ENCODE measurements around the gene KCNJ13.

Gene KCNJ13

GRCh38 chr2:232789082-232789481 is 12.7 kb upstream of the KCNJ13 start:
- in situ Hi-C loops (cut with HindIII; ENCODE audit: low sequenced_read_pairs), result no loop called here
- no peak for DNase-seq (ENCODE audit: low read depth, low spot score)
- no peak for TF ChIP-seq CTCF (IDR thresholded peaks at IDR 0.05; ENCODE audit: low read depth, low read length)
- no peak overlapping the region for H3K4me3 ChIP-seq (ENCODE audit: low read depth, low read length)

DNA sequence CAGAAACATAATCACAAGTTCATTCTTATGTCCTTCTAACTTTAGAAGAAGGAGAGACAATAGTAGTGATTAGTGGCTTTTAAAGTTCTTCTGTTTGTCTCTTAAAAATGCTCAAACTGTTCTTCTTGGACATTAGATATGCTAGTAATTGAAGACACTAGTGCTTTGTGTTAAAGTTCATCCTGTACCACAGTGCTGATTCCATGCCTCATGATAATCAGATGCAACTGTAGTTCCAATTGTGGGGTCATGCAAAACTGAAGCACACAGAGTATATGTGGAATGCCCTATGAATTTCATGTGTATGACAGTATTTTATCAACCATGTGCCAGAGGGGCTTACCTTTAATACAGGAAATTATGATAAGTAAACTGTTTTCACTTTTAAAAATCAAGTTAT is 11.4 kb upstream of the KCNJ13 start:
- H3K4me3 ChIP-seq (ENCODE audit: low read depth, low read length), result no peak overlapping the region
- TF ChIP-seq CTCF (IDR thresholded peaks at IDR 0.05; ENCODE audit: low read depth, low read length), result no peak
- in situ Hi-C loops (cut with HindIII; ENCODE audit: low sequenced_read_pairs), result no loop called here
- no peak for DNase-seq (ENCODE audit: low read depth, low spot score)

DNA sequence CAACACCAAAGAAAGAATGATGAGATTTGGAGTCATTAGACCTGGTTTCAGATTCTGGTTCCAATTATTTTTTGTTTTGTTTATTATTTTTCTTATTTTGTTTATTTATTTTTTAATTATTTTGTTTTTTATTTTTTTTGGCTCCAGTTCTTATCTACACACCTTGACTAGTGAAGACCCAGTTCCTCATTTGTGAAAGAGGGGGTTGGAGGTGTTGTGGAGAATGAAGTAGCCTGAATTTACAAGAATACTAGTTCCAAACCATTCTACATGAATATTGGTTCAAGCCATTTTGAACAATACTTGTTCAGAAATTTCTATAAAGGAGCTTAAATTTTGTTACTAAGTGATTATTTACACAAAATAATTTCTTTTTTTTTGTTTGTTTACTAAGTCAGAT is 6.9 kb upstream of the KCNJ13 start:
- in situ Hi-C loops (cut with HindIII; ENCODE audit: low sequenced_read_pairs), result no loop called here
- no peak for TF ChIP-seq CTCF (IDR thresholded peaks at IDR 0.05; ENCODE audit: low read depth, low read length)

GRCh38 chr2:232781765-232782164 is 5.4 kb upstream of the KCNJ13 start:
- no peak for TF ChIP-seq CTCF (IDR thresholded peaks at IDR 0.05; ENCODE audit: low read depth, low read length)
- in situ Hi-C loops (cut with HindIII; ENCODE audit: low sequenced_read_pairs), result no loop called here
- no peak overlapping the region for H3K4me3 ChIP-seq (ENCODE audit: low read depth, low read length)
- peak; percentile 79 for DNase-seq (ENCODE audit: low read depth, low spot score)

More for the DNA sequence above, 6.9 kb upstream of the KCNJ13 start:
- no peak for DNase-seq (ENCODE audit: low read depth, low spot score)
- no peak overlapping the region for H3K4me3 ChIP-seq (ENCODE audit: low read depth, low read length)

- TF ChIP-seq CTCF (IDR thresholded peaks at IDR 0.05; ENCODE audit: low read depth, low read length), result no peak
- in situ Hi-C loops (cut with HindIII; ENCODE audit: low sequenced_read_pairs), result no loop called here
Measured at GRCh38 chr2:232779934-232780333, 3.6 kb upstream of the KCNJ13 start.

GRCh38 chr2:232779465-232779864 is 3.1 kb upstream of the KCNJ13 start:
- in situ Hi-C loops (cut with HindIII; ENCODE audit: low sequenced_read_pairs), result no loop called here
- H3K4me3 ChIP-seq (ENCODE audit: low read depth, low read length), result no peak overlapping the region
- DNase-seq (ENCODE audit: low read depth, low spot score), result no peak
- TF ChIP-seq CTCF (IDR thresholded peaks at IDR 0.05; ENCODE audit: low read depth, low read length), result no peak

More at GRCh38 chr2:232779934-232780333, 3.6 kb upstream of the KCNJ13 start:
- no peak overlapping the region for H3K4me3 ChIP-seq (ENCODE audit: low read depth, low read length)
- DNase-seq (ENCODE audit: low read depth, low spot score), result peak; percentile 16

DNA sequence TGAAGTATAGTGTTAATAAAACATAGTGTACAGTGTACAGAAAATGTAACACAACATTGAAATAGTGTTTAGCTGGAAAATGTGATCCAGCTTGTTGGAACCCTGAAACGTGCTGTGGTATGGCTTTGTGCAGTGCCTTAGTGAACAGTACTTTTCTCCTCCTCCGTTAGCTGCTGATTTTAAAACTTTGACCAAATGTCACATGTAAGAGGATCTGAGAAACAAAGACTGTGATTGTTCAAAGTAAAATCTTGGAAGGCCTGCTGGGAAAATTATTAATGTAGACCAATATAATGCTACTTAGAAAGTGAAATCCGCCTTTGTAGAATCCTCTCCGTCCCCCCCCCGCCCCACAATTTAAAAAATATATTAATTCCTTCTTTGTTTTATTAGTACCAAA is 911 bp upstream of the KCNJ13 start:
- in situ Hi-C loops (cut with HindIII; ENCODE audit: low sequenced_read_pairs), result no loop called here
- no peak overlapping the region for H3K4me3 ChIP-seq (ENCODE audit: low read depth, low read length)
- TF ChIP-seq CTCF (IDR thresholded peaks at IDR 0.05; ENCODE audit: low read depth, low read length), result no peak
- no peak for DNase-seq (ENCODE audit: low read depth, low spot score)

Data from astrocyte of the spinal cord (primary cell).